Adrenal gland (tissue), 12 donors: ENCODE results near the gene RAP1GAP. TPM values are rescaled to one million over a fixed set of nuclear protein-coding genes. Genes with fewer than 3 reads are reported as not detected.

Experiments
- DNase-seq, 7 donors: peaks; one replicate each; pipeline ENCODE4 v3.0.0-alpha.2; 2019 to 2020
- H3K27ac ChIP-seq, 5 donors: fragments of 200-600 bp; sonication (generic) in 4 of 5; 1 replicate in 3 of 5; 2 replicates in 2 of 5; pipeline versions ENCODE4 v1.5.1 to v1.8.0; 2016 to 2020; ENCODE audit warnings: mild to moderate bottlenecking in 1 of 5
- H3K27me3 ChIP-seq: fragments of 200-600 bp; 2 replicates; pipeline ENCODE4 v1.8.0; 2021
- H3K36me3 ChIP-seq, 2 donors: fragments of 200-600 bp; replicated peaks in 1 of 2; 1 replicate in 1 of 2; 2 replicates in 1 of 2; pipeline versions ENCODE4 v1.5.1 to v1.8.0; 2018 to 2022
- H3K4me1 ChIP-seq, 2 donors: fragments of 200-600 bp; replicated peaks in 1 of 2; 1 replicate in 1 of 2; 2 replicates in 1 of 2; pipeline versions ENCODE4 v1.5.1 to v1.8.0; 2018 to 2021
- H3K4me3 ChIP-seq, 4 donors: fragments of 200-600 bp; sonication (generic) in 3 of 4; one replicate each; pipeline ENCODE4 v1.5.1; 2016 to 2018
- H3K9me3 ChIP-seq, 3 donors: fragments of 200-600 bp; sonication (generic) in 1 of 3; replicated peaks in 1 of 3; 1 replicate in 2 of 3; 2 replicates in 1 of 3; pipeline versions ENCODE4 v1.5.1 to v1.8.0; 2016 to 2021
- CTCF ChIP-seq, 6 experiments: fragments of 450-650 bp in 4 of 6; fragments of 200-600 bp in 2 of 6; sonication (generic) in 1 of 6; IDR thresholded peaks; 1 replicate in 5 of 6; 2 replicates in 1 of 6; pipeline versions ENCODE4 v1.5.1 to v1.8.0; 2016 to 2021; ENCODE audit warnings: antibody characterized with exemption in 6 of 6, mild to moderate bottlenecking in 2 of 6, moderate library complexity in 1 of 6
- POLR2A ChIP-seq, 2 donors: fragments of 450-650 bp; IDR thresholded peaks; one replicate each; pipeline ENCODE4 v1.6.1; 2017; ENCODE audit warnings: antibody characterized with exemption in 2 of 2, mild to moderate bottlenecking in 2 of 2, moderate library complexity in 1 of 2
- WGBS, 4 donors: extraction: QIAGEN DNeasy Blood & Tissue Kit in 2 of 4; methylation state at CpG; one replicate each; pipeline versions ENCODE4 v1.1.5 to v1.1.7; 2013 to 2017; 5-methylcytosine and 5-hydroxymethylcytosine counted together
- intact Hi-C, 2 donors: fragments of 100-400 bp; cut with DNase I; formaldehyde crosslinking; loops; one replicate each; pipeline versions ENCODE4 v1.14.1 to v1.15.0; 2022 to 2023
- polyA plus RNA-seq, 3 donors: library from polyadenylated mRNA; stranded (reverse); fragments of 200-250 nt in 2 of 3; fragments of 350-450 nt in 1 of 3; fragmentation: Illumina TruSeq in 1 of 3; extraction: RNeasy Lipid Tissue Mini Kit (QIAGEN cat#74804) in 1 of 3; gene quantifications; one replicate each; pipeline ENCODE4 v1.2.3, GENCODE V29; 2013 to 2014
- total RNA-seq, 9 donors: library from RNA; depleted of rRNA in 4 of 9; stranded (reverse); fragments of >200 nt in 4 of 9; fragments of 120-200 nt in 1 of 9; fragmentation: NEBNext Ultra II Directional in 1 of 9; extraction: Animal tissue kit (Norgen Biotek cat#: 25700) in 1 of 9; gene quantifications; one replicate each; pipeline versions ENCODE4 v1.1.0 to v1.2.4, GENCODE V29; 2013 to 2023
- donor health status: healthy with polysubstance abuse.
- donor health status: Bipolar disorder and iron deficiency.
- donor health status: DM: yes; HTN: yes; CAD: no.
- donor health status: DM: no; HTN: no; CAD: no.
- donor health status: DM: no; HTN: no; CAD: no.
- donor health status: DM: yes; HTN: yes; CAD: no.

RAP1GAP gene
- total and polyA plus RNA-seq, 12 donors, result 52.4 to 409 (median 90.0) TPM

GRCh38 chr1:21563971-21564370, 105.2 kb downstream of the RAP1GAP start:
- Histone ChIP-seq H3K4me1 (peaks cover 12 to 13% of the 10 kb centered on the region in 2 donors), H3K9me3 (no peaks in the 10 kb centered on the region), H3K4me3 (no peak overlapping the region), H3K27me3 (no peaks in the 10 kb centered on the region), H3K27ac (peak overlapping the region in 4 of 5 donors; percentile 74 to 93 (median 82)), H3K36me3 (no peaks in the 10 kb centered on the region)
- 60 to 66% (median 60%) methylated on average over 12 to 17 of the region's 17 CpGs; no CpG with 5 or more reads in 1 of the 4 donors for WGBS, 4 donors
- TF ChIP-seq CTCF (IDR thresholded peaks at IDR 0.05), result no peak
- TF ChIP-seq POLR2A (IDR thresholded peaks at IDR 0.05), result no peak
- intact Hi-C loops, result no loop called here
- peak in 4 of 7 donors; percentile 57 to 72 (median 62) for DNase-seq

DNA sequence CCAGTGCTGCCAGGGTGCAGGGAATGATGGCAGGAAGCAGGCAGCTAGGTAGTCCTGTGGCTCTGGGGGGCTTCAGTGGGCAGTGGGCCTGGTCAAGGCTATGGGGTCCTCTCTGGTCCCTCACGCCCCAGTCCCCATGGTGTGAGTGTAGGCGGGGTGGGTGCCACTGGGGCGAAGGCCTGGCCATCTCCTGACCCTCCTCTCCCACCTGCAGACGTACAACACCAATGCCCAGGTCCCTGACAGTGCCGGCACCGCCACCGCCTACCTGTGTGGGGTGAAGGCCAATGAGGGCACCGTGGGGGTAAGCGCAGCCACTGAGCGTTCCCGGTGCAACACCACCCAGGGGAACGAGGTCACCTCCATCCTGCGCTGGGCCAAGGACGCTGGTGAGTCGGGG, 106.3 kb downstream of the RAP1GAP start:
- TF ChIP-seq CTCF (IDR thresholded peaks at IDR 0.05), result no peak
- no peak overlapping the region for H3K4me3 ChIP-seq

DNA sequence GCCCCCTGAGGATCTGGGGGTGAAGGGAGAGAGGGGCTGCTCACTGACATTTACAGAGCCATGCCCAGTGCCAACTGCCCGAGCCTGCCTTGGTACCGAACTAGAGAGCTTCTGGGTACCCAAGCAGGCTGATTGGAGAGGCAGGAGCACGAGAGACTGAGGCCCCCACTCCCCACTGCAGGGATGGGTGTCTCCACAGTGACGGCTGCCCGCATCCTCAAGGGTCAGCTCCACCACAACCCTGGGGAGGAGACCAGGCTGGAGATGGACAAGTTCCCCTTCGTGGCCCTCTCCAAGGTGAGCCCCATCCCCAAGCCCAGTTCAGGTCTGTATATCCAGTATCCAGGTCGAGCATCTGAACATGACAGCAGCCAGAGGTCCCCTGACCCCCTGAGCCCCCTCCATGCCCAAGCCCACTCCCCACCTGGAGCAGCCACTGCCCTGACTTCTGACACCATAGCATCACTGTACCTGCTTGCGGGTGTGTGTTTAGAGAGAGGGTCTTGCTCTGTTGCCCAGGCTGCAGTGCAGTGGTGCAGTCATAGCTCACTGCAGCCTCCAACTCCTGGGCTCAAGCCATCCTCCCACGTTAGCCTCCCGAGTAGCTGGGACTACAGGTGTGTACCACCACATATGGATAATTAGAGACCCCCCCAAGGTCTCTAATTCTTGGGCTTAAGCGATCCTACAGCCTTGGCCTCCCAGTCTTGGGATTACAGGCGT, 108.1 kb downstream of the RAP1GAP start:
- Histone ChIP-seq H3K27me3 (no peaks in the 10 kb centered on the region), H3K36me3 (no peaks in the 10 kb centered on the region), H3K4me3 (no peak overlapping the region), H3K27ac (no peak overlapping the region), H3K4me1 (peaks cover 12 to 13% of the 10 kb centered on the region in 2 donors), H3K9me3 (no peaks in the 10 kb centered on the region)
- WGBS, 4 donors, result 93 to 97% (median 95%) methylated on average over 5 to 12 of the region's 12 CpGs
- no peak for TF ChIP-seq POLR2A (IDR thresholded peaks at IDR 0.05)
- TF ChIP-seq CTCF (IDR thresholded peaks at IDR 0.05), result no peak
- no peak for DNase-seq
- intact Hi-C loops, result no loop called here

More for the DNA sequence above, 106.3 kb downstream of the RAP1GAP start:
- Histone ChIP-seq H3K4me1 (peaks cover 12 to 13% of the 10 kb centered on the region in 2 donors), H3K36me3 (no peaks in the 10 kb centered on the region), H3K9me3 (no peaks in the 10 kb centered on the region), H3K27ac (peak overlapping the region in 2 of 5 donors; percentile 89 to 93), H3K27me3 (no peaks in the 10 kb centered on the region)
- no peak for DNase-seq
- WGBS, 4 donors, result 81 to 86% (median 81%) methylated on average over 5 to 15 of the region's 15 CpGs; no CpG with 5 or more reads in 1 of the 4 donors
- intact Hi-C loops, result no loop called here

- 80 to 83% (median 81%) methylated on average over 5 of the region's 5 CpGs for WGBS, 4 donors
- DNase-seq, result no peak
Observed at GRCh38 chr1:21559788-21560567, 109.2 kb downstream of the RAP1GAP start.

More at GRCh38 chr1:21559788-21560567, 109.2 kb downstream of the RAP1GAP start:
- H3K4me3 ChIP-seq, result no peak overlapping the region
- peaks cover 9 to 10% of the 10 kb centered on the region in 2 donors for H3K4me1 ChIP-seq
- no peak overlapping the region for H3K27ac ChIP-seq
- no peak for TF ChIP-seq POLR2A (IDR thresholded peaks at IDR 0.05)
- no peak for TF ChIP-seq CTCF (IDR thresholded peaks at IDR 0.05)
- intact Hi-C loops, result no loop called here
- H3K27me3 ChIP-seq, result no peaks in the 10 kb centered on the region
- H3K9me3 ChIP-seq, result no peaks in the 10 kb centered on the region
- no peaks in the 10 kb centered on the region for H3K36me3 ChIP-seq
